CD4-positive, alpha-beta T cell treated with Interleukin-2 at 100 ng/mL for 4 hours (primary cell): ENCODE results near the gene SUN1.

ENCODE experiments used
- DNase-seq: peaks from one replicate; pipeline ENCODE4 v3.0.0-alpha.2; 2020; ENCODE audit warnings: low spot score

SUN1 gene

DNA sequence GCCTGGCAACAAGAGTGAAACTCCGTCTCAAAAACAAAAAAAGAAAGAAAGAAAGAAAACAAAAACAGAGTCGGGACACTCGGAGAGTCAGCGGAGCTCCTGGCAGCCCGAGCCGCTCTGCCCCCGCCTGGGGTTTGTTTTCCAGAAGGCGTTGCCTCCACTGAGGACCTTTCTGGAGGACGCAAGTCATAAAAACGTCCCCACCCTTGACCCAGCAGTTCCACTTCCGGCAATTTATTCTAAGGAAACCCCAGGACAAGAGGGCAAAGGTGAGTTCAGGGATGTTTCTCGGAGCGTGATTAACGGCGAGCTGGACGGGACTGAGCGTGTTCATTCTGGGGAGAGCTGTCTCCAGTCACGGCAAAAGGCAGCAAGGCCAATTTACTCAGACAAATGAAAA lies 27.0 kb upstream of the SUN1 start:
- DNase-seq = no peak

DNA sequence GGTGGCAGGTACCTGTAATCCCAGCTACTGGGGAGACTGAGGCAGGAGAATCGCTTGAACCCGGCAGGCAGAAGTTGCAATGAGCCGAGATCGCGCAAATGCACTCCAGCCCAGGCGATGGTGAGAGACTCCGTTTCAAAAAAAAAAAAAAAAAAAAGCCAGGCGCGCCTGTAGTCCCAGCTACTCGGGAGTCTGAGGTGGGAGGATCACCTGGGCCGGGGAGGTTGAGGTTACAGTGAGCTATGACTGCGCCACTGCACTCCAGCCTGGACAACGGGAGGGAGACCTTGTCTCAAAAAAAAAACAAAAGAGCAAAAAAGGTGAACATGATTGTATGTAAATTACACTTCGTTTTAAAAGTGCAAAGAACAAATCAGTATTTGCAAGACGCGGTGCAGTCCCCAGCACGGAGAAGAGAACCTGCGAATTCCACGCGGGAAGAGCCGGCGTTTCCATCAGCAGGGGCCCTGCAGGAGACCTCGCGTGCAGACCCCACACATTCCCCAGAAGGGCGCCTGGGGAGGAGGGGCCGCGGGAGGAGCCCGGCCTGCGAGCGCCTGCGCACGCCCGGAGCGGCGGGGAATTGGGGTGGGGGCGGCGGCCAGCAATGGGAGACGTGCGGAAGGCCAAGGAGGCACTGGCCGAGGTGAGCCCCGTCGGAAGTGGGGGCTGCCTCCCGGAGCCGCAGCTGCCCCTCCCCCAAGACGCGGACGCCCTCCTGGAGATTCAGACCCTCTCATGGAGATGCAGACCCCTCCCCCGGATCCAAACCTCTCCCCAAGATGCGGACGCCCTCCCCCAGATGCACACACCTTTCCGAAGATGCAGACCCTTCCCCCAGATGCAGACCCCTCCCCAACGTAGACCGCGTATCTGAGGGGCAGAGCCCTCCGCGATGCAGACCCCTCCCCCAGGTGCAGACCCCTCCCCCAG lies 16.7 kb upstream of the SUN1 start:
- no peak for DNase-seq

DNA sequence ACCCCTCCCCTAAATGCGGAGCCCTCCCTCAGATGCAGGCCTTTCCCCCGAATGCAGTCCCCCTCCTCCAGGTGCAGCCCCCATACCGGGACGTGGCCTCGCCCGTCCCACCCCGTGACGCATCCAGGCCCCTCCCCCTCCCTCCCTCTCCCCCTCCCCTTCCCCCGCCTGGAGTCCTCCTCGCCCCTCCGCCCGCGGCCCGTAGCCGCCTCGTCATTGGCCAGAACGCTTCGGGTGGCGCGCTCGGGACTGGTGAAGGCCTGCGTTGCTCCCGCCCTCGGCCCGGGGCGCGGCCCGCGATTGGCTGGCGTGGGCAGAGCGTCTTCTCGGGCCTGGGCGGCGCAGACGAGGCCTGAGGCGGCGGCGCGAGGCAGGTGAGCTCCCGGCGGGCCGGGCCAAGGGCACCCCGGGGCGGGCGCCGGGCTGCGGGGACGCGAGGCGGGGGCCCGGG lies 16.0 kb upstream of the SUN1 start:
- peak; percentile 98 for DNase-seq

DNA sequence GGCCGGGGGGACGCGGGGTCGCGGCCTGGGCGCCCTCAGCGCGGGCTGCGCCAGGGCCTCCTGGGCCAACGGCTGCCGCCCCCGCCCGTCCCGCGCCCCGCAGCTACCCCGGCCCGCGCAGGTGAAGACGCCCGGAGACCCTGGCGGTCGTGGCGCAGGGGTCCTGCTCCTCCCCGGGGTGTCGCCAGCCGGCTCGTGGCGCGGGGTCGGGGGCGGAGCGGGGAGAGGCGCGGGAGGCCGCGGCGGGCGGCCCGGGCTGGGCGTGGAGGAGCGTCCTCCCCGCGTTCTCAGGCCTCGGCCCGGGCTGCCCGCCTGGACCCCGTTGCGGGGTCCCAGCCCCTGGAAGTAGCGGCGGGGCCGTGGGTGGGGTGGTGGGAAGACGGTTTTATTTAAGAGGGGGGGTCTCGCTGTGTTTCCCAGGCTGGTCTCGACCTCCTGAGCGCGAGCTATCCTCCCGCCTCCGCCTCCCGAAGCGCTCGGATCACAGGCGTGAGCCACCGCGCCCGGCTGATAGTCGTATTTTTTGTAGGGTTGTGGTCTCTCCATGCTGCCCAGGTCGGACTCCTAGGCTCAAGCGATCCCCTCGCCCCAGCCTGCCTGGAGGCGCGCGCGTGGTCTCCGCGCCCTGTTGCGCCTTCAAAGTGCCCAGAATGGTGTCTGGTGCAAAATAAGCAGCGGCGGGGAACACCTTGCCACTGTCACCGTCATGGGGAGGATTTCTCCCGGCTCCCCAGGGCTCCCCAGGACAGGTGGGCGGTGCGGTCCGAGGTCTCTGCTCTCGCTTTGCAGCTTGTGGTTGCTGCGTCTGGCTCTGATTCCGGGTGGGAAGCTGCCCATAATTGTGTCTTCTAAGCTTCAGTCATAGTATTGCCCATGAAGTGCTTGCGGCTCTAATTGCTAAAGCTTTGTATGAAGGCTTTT lies 15.3 kb upstream of the SUN1 start:
- peak; percentile 29 for DNase-seq

DNA sequence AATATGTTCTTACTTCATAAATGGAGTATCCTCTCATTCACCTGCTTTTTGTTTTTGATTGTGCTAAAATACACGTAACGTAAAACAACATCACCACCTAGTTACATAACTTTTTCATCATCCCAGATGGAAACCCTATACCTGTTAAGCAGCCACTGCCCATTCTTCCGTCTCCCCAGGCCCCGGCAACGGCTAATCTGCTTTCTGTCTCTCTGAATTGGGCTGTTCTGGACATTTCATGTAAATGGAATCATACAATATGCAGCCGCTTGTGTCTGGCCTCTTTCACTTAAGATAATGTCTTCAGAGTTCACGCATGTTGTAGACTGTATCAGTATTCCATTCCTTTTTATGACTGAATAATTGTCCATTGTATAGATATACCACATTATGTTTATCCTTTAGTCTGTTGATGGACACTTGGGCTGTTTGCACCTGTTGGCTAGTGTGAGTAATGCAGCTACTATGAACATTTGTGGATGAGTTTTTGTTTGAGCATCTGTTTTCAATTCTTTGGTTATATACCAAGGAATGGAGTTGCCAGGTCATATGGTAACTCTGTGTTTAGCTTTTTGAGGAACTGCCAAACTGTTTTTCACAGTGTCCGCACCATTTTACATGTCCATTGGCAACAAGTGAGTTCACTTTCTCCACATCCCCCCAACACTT lies 14.1 kb upstream of the SUN1 start:
- peak; percentile 31 for DNase-seq

DNA sequence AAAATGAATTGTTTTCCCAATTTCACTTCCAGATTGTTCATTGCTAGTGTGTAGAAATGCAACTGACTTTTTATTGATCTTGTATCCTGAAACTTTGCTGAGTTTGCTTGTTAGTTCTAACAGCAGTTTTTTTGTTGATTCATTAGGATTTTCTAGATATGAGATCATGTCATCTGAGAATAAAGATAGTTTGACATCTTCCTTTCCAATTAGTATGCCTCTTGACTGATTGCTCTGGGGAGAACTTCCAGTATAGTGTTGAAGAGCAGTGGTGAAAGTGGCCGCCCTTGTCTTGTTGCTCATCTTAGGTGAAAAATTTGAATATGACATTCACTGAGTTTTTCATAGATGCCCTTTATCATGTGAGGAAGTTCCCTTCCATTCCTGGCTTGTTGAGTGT lies 11.9 kb upstream of the SUN1 start:
- DNase-seq = no peak

DNA sequence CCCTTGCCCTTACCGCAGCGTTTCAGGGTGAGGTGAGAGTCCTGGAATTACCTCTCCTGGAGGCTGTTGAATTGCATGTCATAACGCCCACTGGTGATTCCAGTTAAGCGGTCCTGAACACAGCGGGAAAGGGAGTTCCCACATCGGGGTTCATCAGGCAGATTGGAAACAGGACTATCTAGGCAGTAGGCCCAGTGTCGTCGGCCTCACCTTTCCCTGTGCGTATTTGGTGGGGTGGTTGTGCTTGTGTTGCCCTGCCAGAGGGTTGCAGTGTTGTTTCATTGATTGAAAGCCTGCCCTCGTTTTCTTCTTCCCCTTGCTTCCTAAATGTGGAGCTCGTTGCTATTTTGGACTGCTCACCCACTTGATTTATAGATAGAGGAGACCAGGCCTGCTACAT lies 10.6 kb upstream of the SUN1 start:
- no peak for DNase-seq

DNA sequence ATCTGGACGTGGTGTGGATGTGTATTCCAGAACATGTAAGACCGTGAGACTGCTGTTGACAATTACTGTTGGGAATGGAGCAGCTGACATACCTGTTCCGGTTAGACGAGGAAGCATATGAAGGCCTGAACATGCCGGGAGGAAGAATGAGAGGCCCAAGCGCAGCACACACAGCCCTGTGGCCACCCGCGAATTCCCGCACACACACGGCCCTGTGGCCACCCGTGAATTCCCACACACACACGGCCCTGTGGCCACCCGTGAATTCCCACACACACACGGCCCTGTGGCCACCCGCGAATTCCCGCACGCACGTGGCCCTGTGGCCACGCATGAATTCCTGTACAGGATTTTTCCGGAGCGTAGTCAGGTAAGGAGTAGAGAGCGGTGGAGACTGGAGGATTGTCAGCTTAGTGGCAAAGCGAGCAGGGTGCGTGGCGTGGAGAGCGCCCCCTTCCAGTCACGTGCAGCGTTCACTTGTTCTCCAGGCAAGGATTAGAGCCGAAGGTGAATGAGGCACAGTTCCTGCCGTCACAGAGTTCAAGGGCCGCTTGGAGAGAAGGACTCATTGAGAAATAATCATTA lies 9.5 kb upstream of the SUN1 start:
- no peak for DNase-seq

DNA sequence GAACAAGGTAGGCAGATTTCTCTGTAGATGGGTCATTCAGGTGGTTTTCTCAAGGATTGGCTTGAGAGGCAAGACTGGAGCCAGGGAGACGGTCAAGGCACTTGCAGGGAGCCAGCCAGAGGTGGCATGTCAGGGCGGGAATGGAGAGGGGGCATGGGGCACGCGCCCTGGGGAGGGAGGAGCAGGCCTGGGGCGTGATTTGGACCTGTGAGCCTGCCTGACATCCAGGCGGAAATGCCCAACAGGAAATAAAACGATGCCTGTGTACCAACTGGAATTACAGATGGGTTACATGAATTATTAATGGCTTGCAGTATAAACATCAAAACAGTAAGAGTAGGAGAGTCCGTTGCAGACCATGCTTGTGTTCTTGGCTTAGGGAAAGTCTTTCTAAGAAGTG lies 8.6 kb upstream of the SUN1 start:
- no peak for DNase-seq

DNA sequence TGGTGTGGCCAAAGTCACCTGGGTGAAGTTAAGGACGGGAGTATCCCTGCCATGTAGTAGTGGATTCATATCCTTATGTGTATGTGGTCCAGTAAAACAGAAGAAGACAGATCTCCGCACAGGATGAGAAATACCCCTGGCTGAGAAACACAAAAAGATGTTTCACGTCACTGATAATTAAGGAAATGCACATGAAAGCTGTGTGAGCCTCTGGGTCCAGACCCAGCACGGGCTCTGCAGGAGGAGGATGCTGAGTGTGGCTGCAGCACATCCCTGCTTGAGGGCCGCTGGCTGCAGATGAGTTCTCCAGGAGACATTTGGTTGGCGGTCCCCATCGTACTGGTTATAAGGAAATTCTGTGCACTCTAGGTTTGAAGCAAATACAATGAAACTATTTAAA lies 8.2 kb upstream of the SUN1 start:
- DNase-seq = no peak

DNA sequence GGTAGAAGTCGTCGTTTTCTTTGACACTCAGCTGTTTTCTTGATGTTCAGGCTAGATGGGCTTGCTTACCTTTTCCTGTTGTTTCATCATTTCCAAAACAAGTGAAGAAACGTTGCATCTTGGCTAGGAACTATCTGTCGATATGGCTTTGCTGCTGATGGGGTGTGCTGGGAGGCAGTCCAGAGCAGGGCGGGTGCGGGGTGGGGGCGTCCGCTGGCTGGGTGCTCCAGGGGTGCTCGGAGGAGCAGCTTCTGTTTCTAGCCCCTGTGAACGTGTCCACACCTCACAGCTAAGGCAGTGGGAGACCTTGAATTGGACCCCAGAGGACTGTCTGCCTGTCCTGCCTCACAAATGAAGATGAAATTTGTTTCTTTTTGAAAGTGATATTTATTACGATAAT lies 7.6 kb upstream of the SUN1 start:
- DNase-seq = no peak

DNA sequence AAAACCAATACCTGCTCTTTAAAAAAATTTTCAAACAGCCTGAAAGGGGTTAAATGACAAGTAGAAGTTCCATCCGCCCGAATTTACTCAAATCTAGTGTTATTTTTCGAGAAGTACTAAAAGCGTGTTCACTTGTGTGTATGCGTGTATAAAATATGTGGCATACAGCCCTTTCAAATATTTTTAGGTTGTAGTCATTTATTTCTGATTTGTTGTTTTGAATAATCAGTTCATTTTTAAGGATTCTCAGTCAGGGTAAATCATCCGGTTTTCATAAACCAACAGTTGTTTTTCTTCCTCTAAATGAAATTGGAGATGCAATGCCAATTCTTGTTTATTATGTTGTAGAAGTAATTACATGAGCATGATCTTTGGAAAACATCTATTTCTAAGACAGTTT lies 6.9 kb upstream of the SUN1 start:
- DNase-seq = no peak

DNA sequence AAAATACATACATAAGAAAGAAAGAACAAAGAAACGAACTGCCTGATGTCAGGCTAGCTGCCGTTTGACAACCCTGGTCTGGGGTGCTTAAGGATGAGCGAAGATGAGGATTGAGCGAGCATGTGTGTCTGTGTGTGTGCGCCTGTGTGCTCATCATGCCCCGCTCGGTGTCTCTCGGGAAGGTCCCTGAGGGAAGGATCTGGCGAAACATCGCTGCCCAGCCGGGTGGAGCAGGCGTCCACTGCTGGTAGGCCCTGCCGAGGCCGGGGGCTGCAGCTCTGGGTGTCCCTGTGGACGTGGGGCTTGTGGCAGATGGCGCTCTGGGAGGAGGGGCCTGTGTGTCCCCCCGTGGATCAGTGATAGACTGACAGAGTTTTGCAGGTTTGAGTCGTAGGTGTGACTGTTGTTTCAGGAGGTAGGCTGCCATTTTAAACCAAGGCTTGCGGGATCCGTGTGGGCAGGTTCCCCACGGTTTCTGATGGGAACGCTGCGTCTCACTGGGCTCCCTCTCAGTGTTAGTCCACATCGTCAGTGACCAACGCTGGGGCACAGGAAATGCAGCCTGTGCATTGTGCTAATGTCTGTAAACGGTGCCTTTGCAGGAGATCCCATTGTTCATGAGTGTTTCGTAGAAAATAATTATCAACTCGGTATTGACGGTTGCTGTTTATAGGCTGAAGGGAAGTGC lies 5.9 kb upstream of the SUN1 start:
- no peak for DNase-seq

DNA sequence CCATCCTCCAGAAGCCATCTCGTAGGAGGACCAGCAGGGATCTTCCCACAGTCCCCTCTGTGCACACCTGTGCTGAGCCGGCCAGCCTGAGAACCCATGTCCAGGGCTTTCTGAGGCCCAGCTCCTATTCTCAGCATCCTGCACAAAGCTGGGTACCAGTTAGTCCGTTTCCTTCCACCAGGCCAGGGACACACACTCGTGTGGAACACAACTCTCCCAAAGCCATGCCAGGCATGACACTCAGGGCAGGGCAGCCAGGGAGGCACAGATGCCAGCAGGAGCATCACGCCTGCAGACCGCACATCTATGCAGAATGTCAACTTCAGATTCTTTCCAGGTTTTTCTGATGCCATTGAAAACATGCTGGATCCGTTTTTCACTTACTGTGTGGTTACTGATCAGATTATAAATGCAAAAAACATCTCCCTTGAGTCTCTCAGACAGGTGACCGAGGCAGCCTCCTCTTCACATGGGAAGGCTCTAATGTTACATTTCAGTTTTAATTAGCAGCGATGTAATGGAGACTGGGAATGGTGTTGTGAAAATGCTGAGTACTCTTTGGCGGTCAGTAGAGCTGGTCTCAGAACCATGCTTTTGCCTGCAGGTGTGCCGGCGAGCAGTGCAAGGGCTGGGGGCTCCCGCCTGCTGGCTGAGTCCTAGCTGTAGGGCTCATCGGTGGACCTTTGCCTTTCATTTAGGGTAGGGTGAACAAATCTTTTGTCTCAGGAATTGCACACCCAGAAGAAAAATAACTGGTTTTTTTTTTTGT lies 3.3 kb upstream of the SUN1 start:
- no peak for DNase-seq

DNA sequence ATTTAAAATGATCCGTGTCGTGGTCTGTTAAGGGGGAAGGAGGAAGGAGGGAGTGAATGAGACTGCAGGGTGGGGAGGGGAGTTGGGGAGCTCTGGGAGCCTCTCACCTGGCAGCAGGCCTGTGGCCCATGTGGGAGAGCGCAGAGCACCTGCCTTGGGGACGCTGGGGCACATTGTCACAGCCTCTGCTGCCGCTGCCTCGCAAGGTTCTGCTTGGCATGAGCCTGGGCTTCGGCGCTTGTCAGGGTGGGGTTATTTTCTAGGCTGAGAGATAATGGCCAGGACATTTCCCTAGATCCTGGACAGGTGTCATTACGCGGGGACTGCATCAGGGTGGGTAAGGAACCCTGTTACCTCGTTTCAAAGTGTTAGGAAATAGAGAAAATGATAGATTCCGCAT lies 2.2 kb upstream of the SUN1 start:
- no peak for DNase-seq

DNA sequence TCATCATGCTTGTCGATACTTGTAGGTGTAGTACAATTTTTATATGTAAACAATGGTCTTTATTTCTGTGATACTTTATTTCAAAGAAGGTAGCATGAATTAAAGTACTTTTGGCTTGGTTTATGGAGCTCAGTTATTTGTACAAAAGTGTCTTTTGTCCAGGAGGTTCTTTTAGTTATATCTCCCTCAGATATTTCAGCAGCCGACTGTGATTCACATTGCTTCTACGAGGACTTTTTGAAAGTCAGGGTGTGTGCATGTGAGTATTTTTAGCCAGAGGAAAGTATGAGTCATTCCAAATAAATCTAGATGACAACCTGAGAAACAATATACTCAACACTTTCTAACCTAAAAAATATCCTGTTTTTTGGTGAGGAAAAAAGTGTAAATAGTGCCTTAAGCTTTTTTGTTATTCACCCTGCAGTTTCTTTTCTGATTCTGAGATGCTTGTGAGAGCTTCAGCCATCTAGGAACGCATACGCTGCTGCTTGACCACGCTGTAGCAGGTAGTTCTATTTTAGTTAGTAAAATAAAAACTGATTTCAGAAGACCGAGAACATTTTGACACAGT lies 595 bp upstream of the SUN1 start:
- DNase-seq = peak; percentile 81

DNA sequence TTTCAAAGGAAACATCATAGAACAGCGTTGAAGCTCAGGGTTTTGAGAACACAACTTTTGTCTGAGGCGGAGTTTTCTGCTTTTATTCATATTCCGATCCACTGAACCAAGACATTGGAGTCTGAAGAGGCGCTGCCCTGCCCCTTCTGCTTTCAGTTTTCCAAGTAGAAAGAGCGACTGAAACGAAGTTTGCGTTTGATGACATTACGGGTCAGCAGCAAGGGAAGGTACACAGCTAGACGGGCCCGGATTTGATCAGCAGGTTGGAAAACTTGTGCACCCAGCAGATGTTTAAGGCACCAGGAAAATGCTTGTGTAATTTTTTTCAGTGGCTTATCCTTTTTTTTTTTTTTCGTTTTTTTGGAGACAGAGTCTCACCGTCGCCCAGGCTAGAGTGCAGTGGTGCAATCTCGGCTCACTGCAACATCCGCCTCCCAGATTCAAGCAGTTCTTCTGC lies 720 bp downstream of the SUN1 start:
- no peak for DNase-seq

DNA sequence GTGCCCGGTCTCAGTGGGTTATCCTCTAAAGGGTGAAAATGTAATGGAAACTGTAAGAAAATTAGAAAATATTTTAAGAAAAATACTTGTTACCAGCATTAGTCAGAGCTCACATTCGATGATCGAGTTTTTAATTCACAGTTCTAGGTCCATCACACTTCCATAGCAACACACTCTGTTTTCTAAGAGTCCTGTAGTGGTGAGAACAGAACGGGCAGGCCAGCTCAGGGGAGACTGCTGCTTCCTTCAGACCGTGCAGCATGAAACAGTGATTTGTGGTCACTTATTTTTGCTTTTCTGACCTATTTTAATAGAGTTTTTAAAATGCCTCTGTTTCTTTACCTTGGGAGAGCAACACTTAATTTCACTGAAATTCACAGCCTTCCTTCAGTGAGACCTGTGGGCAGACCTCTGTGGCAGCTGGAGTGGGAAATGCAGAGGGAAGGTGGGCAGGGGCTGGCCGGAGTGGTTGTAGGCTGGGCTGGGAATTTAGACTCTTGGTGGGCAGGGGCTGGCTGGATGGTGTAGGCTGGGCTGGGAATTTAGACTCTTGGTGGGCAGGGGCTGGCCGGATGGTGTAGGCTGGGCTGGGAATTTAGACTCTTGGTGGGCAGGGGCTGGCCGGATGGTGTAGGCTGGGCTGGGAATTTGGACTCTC lies 1.5 kb downstream of the SUN1 start:
- DNase-seq = no peak

DNA sequence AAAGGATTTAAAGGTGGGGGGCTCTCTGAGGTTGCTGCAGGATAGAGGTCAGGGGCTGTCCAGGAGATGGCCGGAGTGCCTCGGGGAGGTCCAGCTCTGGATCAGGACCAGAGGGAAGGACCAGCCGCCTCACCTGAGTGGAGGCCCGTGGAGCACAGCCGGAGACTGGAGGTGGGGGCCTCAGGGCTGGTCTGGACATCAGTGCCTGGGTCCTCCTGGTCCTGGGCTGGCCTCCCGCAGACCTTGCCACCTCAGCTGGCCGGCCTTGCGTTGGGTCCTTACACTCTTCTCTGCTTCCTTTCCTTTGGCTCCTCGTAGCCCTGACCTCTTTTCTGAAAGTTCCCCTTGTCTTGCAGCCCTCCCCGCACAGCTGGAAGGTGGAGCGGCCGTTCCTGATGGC lies 2.0 kb downstream of the SUN1 start:
- no peak for DNase-seq

DNA sequence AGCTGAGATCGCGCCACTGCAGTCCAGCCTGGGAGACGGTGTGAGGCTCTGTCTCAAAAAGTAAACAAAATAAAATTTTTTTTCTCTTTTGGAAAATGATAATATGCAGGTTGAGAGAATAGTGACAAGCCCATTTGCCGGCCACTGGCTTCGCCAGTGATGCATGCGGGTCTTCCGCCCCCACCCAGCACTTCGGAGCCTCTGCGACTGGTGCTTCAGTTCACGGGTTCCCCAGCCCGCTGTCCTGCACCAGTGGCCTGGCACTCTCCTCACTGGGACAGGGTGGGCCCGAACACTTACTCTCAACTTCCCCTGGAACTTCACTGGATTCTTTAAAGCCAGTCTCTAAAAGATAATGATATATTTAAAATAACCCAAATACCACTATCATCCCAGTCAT lies 2.7 kb downstream of the SUN1 start:
- DNase-seq = no peak
